GM08714 (cell line): ENCODE measurements around the gene BDP1.
"Not testable (repeated sequence)": the region's sequence is repeated elsewhere in the genome, so short reads cannot be mapped to it uniquely, and the experiment has no call there.

ENCODE experiments used
- H3K4me3 ChIP-seq: fragments of 200-500 bp; sonication (Bioruptor generic); 2 replicates; pipeline ENCODE4 v1.5.1; 2014; ENCODE audit warnings: mild to moderate bottlenecking, low read length, inconsistent platforms
- ZNF274 ChIP-seq: IDR thresholded peaks from 2 replicates; pipeline ENCODE4 v1.6.1; 2012; ENCODE audit warnings: mild to moderate bottlenecking, low read depth, low read length

The BDP1 gene

GRCh38 chr5:71582945-71583584 is 127.6 kb downstream of the BDP1 start:
- H3K4me3 ChIP-seq: no peak overlapping the region
- no peak for TF ChIP-seq ZNF274

- TF ChIP-seq ZNF274: no peak
- peak overlapping the region; percentile 99 for H3K4me3 ChIP-seq
Observed at GRCh38 chr5:71586052-71586940, 130.8 kb downstream of the BDP1 start.

GRCh38 chr5:71586941-71587765 is 131.7 kb downstream of the BDP1 start, which contains the start of gene MCCC2:
TSS of gene MCCC2 (plus strand) at chr5:71587340. CDS start at chr5:71587426, 86 bp downstream.
- no peak for TF ChIP-seq ZNF274
- peak within 1 kb of the TSS; percentile 99 for H3K4me3 ChIP-seq

GRCh38 chr5:71587766-71588532 is 132.5 kb downstream of the BDP1 start:
- TF ChIP-seq ZNF274: no peak
- peak overlapping the region; percentile 99 for H3K4me3 ChIP-seq

- peak overlapping the region; percentile 99; the same call in 1 of the 2 replicates for H3K4me3 ChIP-seq
- TF ChIP-seq ZNF274: no peak
Observed at GRCh38 chr5:71588533-71588885, 133.1 kb downstream of the BDP1 start.

GRCh38 chr5:71589903-71590302 is 134.5 kb downstream of the BDP1 start:
- TF ChIP-seq ZNF274: no peak
- H3K4me3 ChIP-seq: peak overlapping the region; percentile 22; the same call in 1 of the 2 replicates

GRCh38 chr5:71591100-71591499 is 135.6 kb downstream of the BDP1 start:
- H3K4me3 ChIP-seq: no peak overlapping the region
- no peak for TF ChIP-seq ZNF274

- no peak for TF ChIP-seq ZNF274
- no peak overlapping the region for H3K4me3 ChIP-seq
Observed at GRCh38 chr5:71596169-71596568, 140.7 kb downstream of the BDP1 start.

GRCh38 chr5:71597001-71597400 is 141.6 kb downstream of the BDP1 start:
- TF ChIP-seq ZNF274: no peak

GRCh38 chr5:71600783-71601182 is 145.3 kb downstream of the BDP1 start:
- no peak for TF ChIP-seq ZNF274
- H3K4me3 ChIP-seq: no peak overlapping the region

More at GRCh38 chr5:71597001-71597400, 141.6 kb downstream of the BDP1 start:
- no peak overlapping the region for H3K4me3 ChIP-seq

GRCh38 chr5:71601222-71602026 is 146.0 kb downstream of the BDP1 start:
- H3K4me3 ChIP-seq: no peak overlapping the region
- TF ChIP-seq ZNF274: no peak

GRCh38 chr5:71609916-71610315 is 154.5 kb downstream of the BDP1 start:
- not testable (repeated sequence) for H3K4me3 ChIP-seq

- TF ChIP-seq ZNF274: no peak
- no peak overlapping the region for H3K4me3 ChIP-seq
Observed at GRCh38 chr5:71615809-71616208, 160.4 kb downstream of the BDP1 start.
